Skeletal muscle tissue (tissue), 4 donors: ENCODE data around the gene FAAH2. TPM values are rescaled to one million over a fixed set of nuclear protein-coding genes. Genes with fewer than 3 reads are reported as not detected.
"Not testable (repeated sequence)": the region's sequence is repeated elsewhere in the genome, so short reads cannot be mapped to it uniquely, and the experiment has no call there.

Experiments
- H3K27ac ChIP-seq: one replicate; pipeline ENCODE4 v1.7.0; 2013; ENCODE audit warnings: mild to moderate bottlenecking, low read depth, low read length, inconsistent platforms
- H3K27me3 ChIP-seq, 3 donors: one replicate each; pipeline ENCODE4 v1.7.0; 2013; ENCODE audit warnings: low read length in 3 of 3; ENCODE audit not compliant: control insufficient read depth in 3 of 3, insufficient read depth in 3 of 3
- H3K36me3 ChIP-seq, 3 donors: one replicate each; pipeline ENCODE4 v1.7.0; 2013; ENCODE audit warnings: low read length in 3 of 3; ENCODE audit not compliant: control insufficient read depth in 3 of 3, insufficient read depth in 3 of 3
- H3K4me1 ChIP-seq, 3 donors: one replicate each; pipeline ENCODE4 v1.7.0; 2013; ENCODE audit warnings: low read length in 3 of 3, mild to moderate bottlenecking in 3 of 3; ENCODE audit not compliant: control insufficient read depth in 3 of 3, insufficient read depth in 3 of 3
- H3K4me3 ChIP-seq, 3 donors: one replicate each; pipeline ENCODE4 v1.7.0; 2013; ENCODE audit warnings: low read length in 3 of 3
- H3K9ac ChIP-seq, 3 donors: one replicate each; pipeline ENCODE4 v1.7.0; 2013; ENCODE audit warnings: low read length in 3 of 3, mild to moderate bottlenecking in 3 of 3, moderate library complexity in 2 of 3, low read depth in 1 of 3
- H3K9me3 ChIP-seq, 3 donors: one replicate each; pipeline ENCODE4 v1.7.0; 2013; ENCODE audit warnings: low read length in 3 of 3; ENCODE audit not compliant: control insufficient read depth in 3 of 3
- total RNA-seq: library from RNA; depleted of rRNA; stranded (reverse); fragments of >200 nt; gene quantifications from one replicate; pipeline ENCODE4 v1.2.3, GENCODE V29; 2014
- donor health status: Osteomylitis.

The FAAH2 gene
- total RNA-seq, 1 donor from 2014 or later: not detected

DNA sequence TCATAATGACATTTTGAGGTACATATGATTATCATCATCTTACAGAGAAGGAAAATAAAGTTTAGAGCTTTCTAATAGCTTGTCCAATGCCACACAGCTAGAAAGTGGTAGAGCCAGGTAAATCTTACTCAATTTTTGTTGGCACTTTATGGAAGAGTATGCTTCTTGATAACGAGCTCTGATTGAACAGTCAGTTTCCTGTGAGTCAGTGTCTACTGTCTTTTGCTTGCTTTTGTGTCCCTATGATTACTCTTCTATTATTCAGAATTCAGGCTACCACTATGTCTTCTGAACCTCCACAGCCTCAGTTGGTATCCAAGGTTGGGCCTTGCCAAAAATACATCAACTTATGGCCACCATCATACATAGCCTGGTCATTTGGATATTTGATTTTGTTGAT is 2.6 kb downstream of the FAAH2 start:
- Histone ChIP-seq H3K4me1 (no peaks in the 10 kb centered on the region), H3K9ac (no peak overlapping the region), H3K36me3 (no peaks in the 10 kb centered on the region), H3K9me3 (no peaks in the 10 kb centered on the region), H3K27me3 (peaks cover 0 to under 1% (median 0%) of the 10 kb centered on the region in 3 donors), H3K27ac (no peak overlapping the region), H3K4me3 (no peak overlapping the region)

DNA sequence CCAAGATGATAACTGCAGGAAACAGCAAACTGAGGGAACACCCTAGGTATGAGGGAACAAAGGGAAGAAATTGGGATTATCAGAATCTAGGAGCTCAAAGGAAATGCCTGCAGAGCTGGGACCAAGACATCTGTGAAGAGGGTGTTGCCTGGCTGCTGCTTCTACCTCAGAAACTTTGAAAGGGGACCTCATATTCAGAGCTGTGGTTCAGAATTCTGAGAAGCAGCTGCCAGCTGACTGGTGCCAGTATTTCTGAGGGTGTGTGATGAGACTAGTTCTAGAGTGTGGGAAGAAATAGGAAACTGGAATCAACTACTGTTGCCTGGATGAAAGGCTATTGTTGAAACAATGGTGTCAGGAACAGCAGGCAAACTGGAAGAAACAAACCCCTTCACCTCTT is 8.5 kb downstream of the FAAH2 start:
- Histone ChIP-seq H3K36me3 (no peaks in the 10 kb centered on the region), H3K4me3 (no peak overlapping the region), H3K9ac (no peak overlapping the region), H3K4me1 (no peaks in the 10 kb centered on the region), H3K27ac (no peak overlapping the region), H3K27me3 (no peaks in the 10 kb centered on the region), H3K9me3 (no peaks in the 10 kb centered on the region)

DNA sequence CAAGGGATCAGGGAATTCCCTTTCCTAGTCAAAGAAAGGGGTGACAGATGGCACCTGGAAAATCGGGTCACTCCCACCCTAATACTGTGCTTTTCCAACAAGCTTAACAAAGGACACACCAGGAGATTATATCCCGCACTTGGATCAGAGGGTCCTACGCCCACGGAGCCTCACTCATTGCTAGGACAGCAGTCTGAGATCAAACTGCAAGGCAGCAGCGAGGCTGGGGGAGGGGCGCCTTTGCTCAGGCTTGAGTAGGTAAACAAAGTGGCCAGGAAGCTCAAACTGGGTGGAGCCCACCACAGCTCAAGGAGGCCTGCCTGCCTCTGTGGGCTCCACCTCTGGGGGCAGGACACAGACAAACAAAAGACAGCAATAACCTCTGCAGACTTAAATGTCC is 9.2 kb downstream of the FAAH2 start:
- H3K4me3 ChIP-seq, H3K27ac ChIP-seq, H3K9ac ChIP-seq: not testable (repeated sequence)

DNA sequence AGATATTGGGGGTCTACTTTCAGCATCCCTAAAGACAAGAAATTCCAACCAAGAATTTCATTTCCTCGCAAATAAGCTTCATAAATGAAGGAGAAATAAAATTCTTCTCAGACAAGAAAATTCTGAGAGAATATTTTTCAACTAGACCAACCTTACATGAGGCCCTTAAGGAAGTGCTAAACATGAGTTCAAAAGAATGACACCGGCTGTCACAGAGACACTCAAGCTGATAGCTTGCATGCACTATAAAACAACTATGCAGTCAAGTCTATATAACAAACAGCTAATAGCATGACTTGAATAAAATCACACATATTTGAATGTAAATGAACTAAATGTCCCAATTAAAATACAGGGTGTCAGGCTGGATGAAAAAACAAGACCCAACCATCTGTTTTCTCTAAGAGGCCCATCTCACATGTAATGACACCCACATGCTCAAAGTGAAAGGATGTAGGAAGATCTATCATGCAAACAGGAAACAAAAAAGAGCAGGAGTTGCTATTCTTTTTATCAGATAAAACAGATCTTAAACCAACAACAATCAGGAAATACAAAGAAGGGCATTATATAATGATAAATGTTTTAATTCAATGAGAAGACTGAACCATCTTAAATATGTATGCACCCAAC is 27.2 kb downstream of the FAAH2 start:
- H3K9me3 ChIP-seq: no peaks in the 10 kb centered on the region
- H3K27me3 ChIP-seq: no peaks in the 10 kb centered on the region
- H3K36me3 ChIP-seq: no peaks in the 10 kb centered on the region
- H3K9ac ChIP-seq: no peak overlapping the region
- H3K4me3 ChIP-seq: no peak overlapping the region
- H3K27ac ChIP-seq: no peak overlapping the region
- no peaks in the 10 kb centered on the region for H3K4me1 ChIP-seq

More for the DNA sequence above, 9.2 kb downstream of the FAAH2 start:
- not testable (repeated sequence) for H3K27me3 ChIP-seq, H3K4me1 ChIP-seq, H3K36me3 ChIP-seq, H3K9me3 ChIP-seq

DNA sequence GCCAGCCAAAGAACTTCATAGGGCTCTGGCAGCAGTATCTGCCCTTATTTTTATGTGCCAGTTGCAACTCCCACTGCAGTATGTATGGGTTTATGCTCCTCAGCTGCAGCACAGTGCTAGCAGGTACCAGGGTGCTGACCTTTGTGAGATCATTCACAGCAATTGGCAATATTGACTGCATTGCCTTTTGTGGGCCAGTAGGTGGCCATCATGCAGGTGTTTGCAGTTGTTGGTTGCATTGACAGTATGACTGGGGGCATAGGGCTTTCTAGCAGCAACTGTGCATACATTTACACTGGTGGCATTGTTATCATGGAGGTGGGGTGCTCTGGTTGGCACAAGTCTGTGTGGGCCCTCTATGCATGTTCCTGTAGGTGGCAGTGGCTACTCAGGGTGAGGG is 42.5 kb downstream of the FAAH2 start:
- Histone ChIP-seq H3K36me3 (no peaks in the 10 kb centered on the region), H3K27ac (no peak overlapping the region), H3K27me3 (peaks cover 0 to 7% (median 0%) of the 10 kb centered on the region in 3 donors), H3K9ac (no peak overlapping the region), H3K4me3 (no peak overlapping the region), H3K4me1 (no peaks in the 10 kb centered on the region), H3K9me3 (no peaks in the 10 kb centered on the region)

DNA sequence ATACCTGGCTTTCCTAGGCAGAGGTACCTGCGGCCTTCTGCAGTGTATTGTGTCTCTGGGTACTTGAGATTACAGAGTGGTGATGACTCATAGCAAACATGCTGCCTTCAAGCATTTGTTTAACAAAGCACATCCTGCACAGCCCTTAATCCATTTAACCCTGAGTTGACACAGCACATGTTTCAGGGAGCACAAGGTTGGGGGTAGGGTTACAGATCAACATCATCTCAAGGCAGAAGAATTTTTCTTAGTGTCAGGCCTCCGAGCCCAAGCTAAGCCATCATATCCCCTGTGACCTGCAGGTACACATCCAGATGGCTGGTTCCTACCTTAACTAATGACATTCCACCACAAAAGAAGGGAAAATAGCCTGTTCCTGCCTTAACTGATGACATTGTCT is 49.3 kb downstream of the FAAH2 start:
- not testable (repeated sequence) for H3K9me3 ChIP-seq, H3K27me3 ChIP-seq, H3K9ac ChIP-seq, H3K4me1 ChIP-seq, H3K27ac ChIP-seq, H3K36me3 ChIP-seq, H3K4me3 ChIP-seq

DNA sequence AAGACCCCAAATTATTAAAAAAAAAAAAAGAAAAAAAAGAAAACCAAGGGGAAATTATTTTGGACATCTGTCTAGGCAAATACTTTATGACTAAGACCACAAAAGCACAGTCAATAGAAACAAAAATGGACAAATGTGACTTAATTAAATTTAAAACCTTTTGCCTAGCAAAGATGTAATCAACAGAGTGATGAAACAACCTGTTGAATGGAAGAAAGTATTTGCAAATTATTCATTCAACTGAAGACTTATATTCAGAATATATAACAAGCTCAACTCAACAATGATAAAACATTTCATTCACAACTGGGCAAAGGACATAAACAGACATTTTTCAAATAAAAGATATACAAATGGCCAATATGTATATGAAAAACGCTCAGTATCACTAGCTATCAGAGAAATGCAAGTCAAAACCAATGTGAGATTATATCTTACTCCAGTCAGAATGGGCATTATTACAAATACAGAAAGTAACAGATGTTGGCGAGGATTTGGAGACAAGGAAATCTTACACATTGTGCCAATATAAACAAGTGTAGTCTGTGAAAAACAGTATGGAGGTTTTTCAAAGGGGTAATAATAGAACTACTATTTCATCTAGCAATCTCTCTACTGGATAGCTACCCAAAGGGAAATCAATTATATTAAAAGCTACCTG is 67.1 kb downstream of the FAAH2 start:
- Histone ChIP-seq H3K9ac (no peak overlapping the region), H3K4me3 (no peak overlapping the region), H3K4me1 (no peaks in the 10 kb centered on the region), H3K27me3 (no peaks in the 10 kb centered on the region), H3K9me3 (no peaks in the 10 kb centered on the region), H3K36me3 (no peaks in the 10 kb centered on the region), H3K27ac (no peak overlapping the region)

DNA sequence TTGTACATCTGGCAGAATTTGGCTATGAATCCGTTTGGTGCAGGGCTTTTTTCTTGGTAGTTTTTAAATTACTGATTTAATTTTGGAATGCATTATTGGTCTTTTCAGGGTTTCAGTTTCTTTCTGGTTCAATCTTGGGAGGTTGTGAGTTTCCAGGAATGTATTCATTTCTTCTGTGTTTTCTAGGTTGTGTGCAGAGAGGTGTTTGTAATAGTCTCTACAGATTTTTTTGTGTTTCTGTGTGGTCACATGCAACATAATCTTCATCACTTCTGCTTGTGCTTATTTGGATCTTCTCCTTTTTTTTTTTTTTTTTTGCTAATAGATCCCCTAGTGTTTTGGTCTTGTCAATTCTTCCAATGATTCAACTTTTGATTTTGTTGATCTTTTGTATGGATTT is 77.6 kb downstream of the FAAH2 start:
- H3K27ac ChIP-seq: no peak overlapping the region

DNA sequence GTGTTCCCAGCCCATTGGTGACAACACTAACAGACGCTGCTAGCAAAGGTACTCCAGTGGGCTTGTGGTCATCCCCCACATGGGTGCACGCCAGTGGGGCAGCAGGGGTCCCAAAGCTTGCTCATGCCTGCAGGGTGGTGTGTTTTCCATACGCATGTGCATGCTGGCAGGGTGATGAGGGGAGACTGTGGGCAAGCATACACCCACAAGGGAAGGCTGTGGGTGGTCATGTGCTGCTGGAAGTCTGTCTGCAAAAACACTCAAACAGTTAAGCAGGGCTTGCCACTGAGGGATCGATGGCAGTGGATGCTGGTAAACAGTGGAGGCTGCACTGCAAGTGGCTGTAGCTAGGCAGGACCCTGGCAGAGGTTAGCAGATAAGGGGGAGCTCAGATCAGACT is 79.9 kb downstream of the FAAH2 start:
- Histone ChIP-seq H3K4me1 (no peaks in the 10 kb centered on the region), H3K36me3 (no peaks in the 10 kb centered on the region), H3K27ac (no peak overlapping the region)

More for the DNA sequence above, 77.6 kb downstream of the FAAH2 start:
- H3K9me3 ChIP-seq: no peaks in the 10 kb centered on the region
- H3K4me3 ChIP-seq: no peak overlapping the region
- no peaks in the 10 kb centered on the region for H3K4me1 ChIP-seq
- H3K27me3 ChIP-seq: no peaks in the 10 kb centered on the region
- no peak overlapping the region for H3K9ac ChIP-seq
- no peaks in the 10 kb centered on the region for H3K36me3 ChIP-seq

DNA sequence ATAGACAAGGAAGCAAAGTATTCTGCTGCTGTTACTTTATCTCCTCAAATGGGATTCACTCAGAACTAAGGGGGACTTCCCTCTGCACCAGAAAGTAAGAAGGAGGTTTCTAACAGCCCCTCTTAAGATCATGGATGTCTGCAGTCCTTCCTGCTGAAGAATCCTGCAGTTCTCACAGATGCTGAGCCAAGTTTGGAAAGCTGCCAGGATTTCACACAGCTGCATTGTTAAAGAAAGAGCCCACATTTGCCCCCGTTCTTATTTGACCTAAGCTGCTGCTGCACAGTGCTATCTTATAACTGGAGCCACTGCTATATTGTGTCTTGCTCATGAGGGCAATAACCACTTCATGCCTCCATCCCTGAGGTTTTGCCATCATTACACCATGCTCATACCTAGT is 81.1 kb downstream of the FAAH2 start:
- no peaks in the 10 kb centered on the region for H3K9me3 ChIP-seq
- no peak overlapping the region for H3K9ac ChIP-seq
- no peaks in the 10 kb centered on the region for H3K36me3 ChIP-seq
- H3K4me3 ChIP-seq: no peak overlapping the region
- H3K4me1 ChIP-seq: no peaks in the 10 kb centered on the region
- no peaks in the 10 kb centered on the region for H3K27me3 ChIP-seq
- H3K27ac ChIP-seq: no peak overlapping the region

More for the DNA sequence above, 79.9 kb downstream of the FAAH2 start:
- Histone ChIP-seq H3K9ac (no peak overlapping the region), H3K9me3 (no peaks in the 10 kb centered on the region), H3K4me3 (no peak overlapping the region), H3K27me3 (no peaks in the 10 kb centered on the region)
